GM21529 (cell line): Measurements from ENCODE around the gene PLK5.

Experiments
- ATAC-seq: cut with Tn5 transposase; IDR thresholded peaks from one replicate; pipeline ENCODE4 v1.9.1; 2021; ENCODE audit not compliant: unreplicated experiment

Gene PLK5

DNA sequence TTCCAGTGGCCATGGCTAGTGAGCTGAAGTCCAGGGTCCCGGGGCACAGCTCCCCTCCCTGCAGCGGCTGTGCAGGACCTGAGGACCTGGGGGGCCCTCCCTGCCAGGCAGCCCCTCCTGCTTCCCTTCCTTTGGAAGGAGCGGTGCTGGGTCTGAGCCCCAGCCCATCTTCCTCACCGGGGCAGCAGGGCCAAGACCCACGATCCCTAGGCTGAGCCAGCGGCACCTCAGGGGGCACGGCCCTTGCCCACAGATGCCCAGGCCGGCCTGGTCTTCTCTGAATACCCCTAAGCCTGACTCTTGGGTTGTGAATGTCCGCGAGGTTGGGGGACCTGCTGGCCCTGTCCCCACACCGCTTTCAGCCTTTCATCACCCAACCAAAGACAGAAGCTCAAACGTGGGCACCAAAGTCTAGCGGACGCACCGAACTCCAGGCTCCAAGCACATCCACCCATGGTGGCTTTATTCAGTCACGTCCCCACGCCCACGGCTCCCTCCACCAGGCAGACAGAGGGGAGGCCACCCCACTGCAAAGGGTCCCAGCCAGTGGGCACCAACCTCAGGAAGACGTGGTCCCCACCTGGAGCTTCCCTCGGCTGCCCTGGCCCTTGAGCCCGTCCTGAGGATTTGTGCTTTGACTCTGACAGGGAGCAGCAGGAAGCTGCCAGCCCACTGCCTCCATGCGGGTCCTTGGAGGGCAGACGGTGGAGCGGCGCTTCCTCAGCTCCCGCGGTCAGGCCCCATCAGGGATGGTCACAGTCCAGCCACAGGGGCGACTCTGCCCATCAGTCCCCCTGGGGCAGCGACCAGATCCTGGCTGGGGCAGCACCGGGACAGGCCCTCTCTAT lies 52.6 kb downstream of the PLK5 start:
- no peak for ATAC-seq

DNA sequence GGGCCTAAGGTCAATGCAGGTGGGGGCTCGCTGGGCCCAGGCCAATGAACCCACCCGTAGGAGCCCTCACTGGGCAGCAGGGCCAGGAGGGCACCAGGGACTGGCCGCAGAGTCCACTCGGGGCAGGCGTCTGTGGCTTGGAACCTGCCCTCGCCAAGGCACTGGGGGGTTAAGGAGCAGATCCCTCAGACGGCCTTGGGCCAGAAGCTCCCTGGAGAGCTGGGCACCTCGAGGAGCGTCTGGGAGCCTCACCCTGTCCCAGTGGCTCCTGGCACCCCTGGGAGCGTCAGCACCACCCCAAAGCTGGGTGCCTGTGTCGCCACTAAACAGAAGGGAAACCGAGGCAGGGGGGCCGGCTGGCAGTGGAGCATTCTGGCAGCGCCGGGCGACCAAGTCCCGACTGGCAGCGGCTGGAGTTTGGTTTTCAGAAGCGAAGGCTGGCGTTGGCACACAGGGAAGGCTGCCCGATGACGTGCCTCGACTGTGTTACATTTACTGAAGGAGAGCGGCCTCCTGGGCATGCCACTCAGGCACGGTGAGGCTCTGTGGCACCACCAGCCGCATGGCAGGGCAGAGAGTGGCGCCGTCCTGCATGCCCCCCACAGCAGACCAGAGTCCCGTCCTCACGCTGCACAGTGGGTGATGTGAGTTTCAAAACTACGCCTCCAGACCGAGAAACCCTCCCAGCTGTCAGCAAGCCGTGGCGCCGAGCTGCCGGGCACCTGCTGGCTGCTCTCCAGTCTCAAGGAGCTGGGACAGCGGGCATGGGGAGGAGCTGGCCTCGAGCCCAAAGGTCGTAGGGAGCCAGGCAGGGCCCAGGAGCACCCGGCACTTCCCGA lies 53.4 kb downstream of the PLK5 start:
- ATAC-seq: no peak

DNA sequence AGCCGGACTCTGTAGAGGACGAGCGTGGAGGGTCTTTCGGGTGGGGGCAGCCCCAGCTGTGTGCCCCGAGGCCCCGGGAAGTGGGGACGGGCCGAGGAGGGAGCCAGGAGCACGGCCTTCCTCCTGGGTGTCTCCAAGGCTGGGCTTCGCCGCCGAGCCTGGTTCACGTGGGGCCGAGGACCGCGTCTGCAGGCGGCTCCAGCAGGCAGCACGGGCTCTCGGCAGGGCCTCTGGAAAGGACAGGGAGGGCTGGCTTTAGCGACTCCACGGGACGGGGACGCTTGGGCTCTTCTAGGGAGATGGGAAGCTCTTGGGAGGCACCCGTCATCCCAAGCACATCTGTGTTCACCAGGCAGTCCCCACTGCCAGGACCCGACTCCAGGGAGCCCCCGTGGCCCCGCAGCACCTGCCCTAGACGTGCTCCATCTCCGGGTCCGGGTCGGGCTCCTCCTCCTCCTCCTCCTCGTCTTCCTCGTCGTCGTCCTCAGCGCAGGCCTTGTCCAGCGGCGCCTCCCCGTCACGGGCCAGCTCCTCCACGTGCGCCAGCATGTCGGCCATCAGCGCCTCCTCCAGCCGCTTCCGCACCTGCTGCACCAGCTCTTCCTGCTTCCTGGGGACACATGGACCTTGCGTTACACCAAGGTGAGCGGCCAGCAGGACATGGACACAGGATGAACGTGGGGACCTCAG lies 54.2 kb downstream of the PLK5 start:
- no peak for ATAC-seq

DNA sequence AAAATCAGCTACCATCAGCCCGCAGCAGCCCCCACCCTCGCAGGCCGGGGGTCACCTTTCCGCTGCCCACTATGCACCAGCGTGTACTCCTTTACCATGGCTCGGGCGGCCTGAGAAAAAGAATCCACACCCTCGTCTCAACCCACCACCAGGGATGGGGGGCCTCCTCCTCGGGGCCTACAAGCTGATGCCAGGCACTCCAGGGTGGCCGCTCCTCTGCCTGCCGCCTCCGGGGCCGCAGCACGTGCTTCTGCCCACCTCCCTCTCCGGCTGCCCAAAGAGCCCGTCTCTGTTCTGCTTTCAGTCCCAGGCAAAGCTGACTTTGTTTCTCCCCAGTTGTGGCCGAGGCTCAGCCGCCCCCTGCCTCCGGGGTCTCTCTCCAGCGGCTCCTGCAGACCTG lies 55.3 kb downstream of the PLK5 start:
- no peak for ATAC-seq

DNA sequence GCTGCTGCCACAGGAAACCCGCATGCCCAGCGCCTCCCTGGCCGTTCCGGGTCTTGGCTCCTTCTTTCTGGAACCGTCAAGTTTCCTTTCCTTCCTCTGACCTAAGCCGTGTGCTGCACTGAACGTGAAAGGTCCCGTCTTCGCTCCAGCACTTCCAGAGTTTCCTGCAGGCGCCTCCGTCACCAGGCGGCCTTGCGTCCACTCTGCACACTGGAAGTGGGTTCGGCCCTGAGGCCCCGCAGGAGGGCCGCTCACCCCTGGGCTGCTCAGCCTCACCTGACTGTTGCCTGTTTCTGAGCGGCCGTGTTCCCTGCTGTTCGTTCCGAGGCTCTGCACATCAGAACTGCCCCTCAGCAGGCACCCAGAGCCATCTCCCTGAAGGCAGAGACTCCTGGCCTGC lies 56.5 kb downstream of the PLK5 start:
- ATAC-seq: no peak

DNA sequence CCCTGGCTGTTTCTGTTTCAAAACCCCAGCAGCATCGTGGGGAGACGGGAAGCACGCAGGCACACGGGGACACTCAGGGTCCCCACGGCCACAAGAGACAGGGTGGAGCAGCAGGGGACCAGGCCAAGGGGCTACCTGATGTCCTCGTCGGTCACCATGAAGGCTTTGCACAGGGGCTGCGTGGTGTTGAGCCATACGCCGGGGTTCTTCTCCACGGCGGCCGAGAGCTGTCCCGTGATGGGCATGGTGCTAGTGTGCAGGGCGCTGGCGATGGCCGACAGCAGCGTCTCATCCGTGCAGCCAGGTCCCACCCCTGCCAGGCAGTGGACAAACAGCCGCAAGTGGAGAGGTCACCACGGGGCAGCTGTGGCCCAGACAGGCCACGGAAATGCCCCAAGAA lies 57.1 kb downstream of the PLK5 start:
- ATAC-seq: no peak

DNA sequence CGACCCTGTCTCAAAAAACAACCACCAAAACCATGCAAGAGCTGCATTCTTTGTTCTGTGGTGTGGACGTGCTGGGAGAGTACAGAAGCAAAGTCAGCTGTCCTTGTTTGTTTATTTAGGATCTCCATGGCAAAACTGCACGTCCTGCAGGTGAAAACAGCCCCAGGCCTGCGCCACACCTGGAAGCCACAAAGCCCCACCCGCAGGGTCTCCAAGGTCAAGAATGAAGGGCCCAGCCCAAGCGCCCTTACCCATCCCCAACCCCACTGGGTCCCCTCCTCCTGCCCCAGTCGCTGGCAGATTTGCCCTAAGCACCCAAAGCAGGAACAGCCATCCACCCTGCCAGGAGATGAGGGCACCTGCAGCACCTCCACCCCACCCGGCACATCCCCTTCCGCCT lies 58.3 kb downstream of the PLK5 start:
- no peak for ATAC-seq

DNA sequence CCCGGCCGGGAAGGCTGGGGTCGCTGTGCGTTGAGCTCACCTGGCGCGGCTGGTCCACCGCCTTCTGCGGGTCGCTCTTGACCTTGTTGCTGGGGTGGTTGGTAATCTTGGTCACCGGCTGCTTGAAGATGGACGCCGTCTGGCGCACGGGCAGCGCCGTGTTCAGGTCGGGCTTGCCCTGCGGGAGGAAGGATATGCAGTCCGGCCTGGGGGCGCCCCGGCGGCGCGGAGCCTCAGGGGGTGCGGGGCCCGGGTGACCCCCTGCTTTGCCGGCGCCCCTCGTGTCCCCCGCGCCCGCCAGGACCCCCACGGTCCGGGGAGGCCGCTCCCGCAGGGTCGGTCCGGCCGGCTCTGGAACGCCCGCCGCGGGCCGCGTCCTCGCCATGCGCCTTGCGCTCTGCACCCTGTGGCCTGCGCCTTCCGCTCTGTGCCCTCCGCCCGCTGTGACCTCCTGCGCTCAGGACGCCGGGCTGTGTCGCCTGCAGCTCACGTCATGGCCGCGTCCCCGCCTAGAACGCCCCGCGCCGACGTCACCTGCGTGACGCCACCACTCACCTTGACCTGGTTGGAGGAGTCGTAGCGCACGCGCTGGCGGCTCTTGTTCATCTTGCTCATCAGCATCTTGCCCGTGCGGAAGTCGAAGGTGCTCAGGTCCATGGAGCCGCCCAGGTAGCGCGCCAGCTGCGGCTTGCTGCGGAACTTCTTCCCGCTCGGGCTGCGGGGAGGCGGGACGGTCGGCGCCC lies 60.8 kb downstream of the PLK5 start:
- no peak for ATAC-seq

DNA sequence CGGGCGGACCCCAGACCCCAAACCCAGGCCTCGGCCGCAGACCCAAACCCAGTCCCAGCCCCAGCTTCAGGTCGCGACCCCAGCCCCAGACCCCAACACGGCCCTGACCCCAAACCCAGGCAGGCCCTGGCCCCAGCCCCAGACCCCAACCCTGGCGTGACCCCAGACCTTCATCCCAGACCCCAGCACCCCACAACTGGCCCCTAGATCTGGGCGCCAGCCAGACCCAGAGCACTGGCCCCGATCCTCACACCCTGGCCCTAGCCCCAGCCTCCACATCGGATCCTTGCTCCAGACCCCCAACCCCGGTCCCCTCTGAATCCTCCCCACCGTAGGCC lies 61.3 kb downstream of the PLK5 start:
- no peak for ATAC-seq
